Naive B cell (primary cell): ENCODE results near the gene TMEM161B. TPM values are rescaled to one million over a fixed set of nuclear protein-coding genes. Genes with fewer than 3 reads are reported as not detected.
A peak's percentile ranks its signal among the peaks of the same experiment; 100 is the strongest.
"Not testable (repeated sequence)": the region's sequence is repeated elsewhere in the genome, so short reads cannot be mapped to it uniquely, and the experiment has no call there.

Experiments used
- ATAC-seq, 2 donors: fragments of 150-1000 bp; cut with Tn5 transposase; 2 replicates each; pipeline ENCODE4 v1.10.0; 2021; ENCODE audit warnings: low read depth in 2 of 2, mild to moderate bottlenecking in 2 of 2, moderate library complexity in 2 of 2
- DNase-seq: peaks from one replicate; pipeline ENCODE4 v3.0.0; 2022
- H3K27ac Mint-ChIP-seq, 6 donors: one replicate each; pipeline ENCODE4 v1.8.0; 2020 to 2022; ENCODE audit warnings: mild to moderate bottlenecking in 6 of 6, mixed read lengths in 6 of 6, moderate library complexity in 5 of 6, inconsistent platforms in 2 of 6
- H3K27me3 Mint-ChIP-seq, 3 donors: one replicate each; pipeline ENCODE4 v1.8.0; 2021 to 2022; ENCODE audit warnings: mixed read lengths in 3 of 3, mild to moderate bottlenecking in 1 of 3
- H3K36me3 Mint-ChIP-seq, 2 donors: one replicate each; pipeline ENCODE4 v1.8.0; 2020 to 2022; ENCODE audit warnings: mixed read lengths in 2 of 2, inconsistent platforms in 1 of 2, mild to moderate bottlenecking in 1 of 2
- H3K4me1 Mint-ChIP-seq, 3 donors: one replicate each; pipeline ENCODE4 v1.8.0; 2020 to 2022; ENCODE audit warnings: mixed read lengths in 3 of 3, inconsistent platforms in 1 of 3, mild to moderate bottlenecking in 1 of 3, moderate library complexity in 1 of 3
- H3K4me3 Mint-ChIP-seq, 8 donors: one replicate each; pipeline ENCODE4 v1.8.0; 2020 to 2022; ENCODE audit warnings: mild to moderate bottlenecking in 8 of 8, mixed read lengths in 8 of 8, moderate library complexity in 8 of 8, inconsistent platforms in 2 of 8
- H3K9me3 Mint-ChIP-seq, 7 donors: one replicate each; pipeline ENCODE4 v1.8.0; 2020 to 2022; ENCODE audit warnings: mixed read lengths in 7 of 7, mild to moderate bottlenecking in 5 of 7, inconsistent platforms in 2 of 7, moderate library complexity in 1 of 7
- polyA plus RNA-seq, 6 donors: library from polyadenylated mRNA; unstranded; fragments of 300-500 nt; fragmentation: Illumina TruSeq; gene quantifications; one replicate each; pipeline ENCODE4 v1.2.3, GENCODE V29; 2021; ENCODE audit warnings: low read depth in 6 of 6

TMEM161B gene
- polyA plus RNA-seq, 6 donors from 2014 or later = 9.6 to 18.0 (median 10.8) TPM

- not testable (repeated sequence) for H3K4me3 Mint-ChIP-seq, DNase-seq, H3K9me3 Mint-ChIP-seq, H3K27ac Mint-ChIP-seq, H3K27me3 Mint-ChIP-seq, ATAC-seq
- Mint-ChIP-seq H3K36me3 (peaks cover 0 to 31% of the 10 kb centered on the region in 2 donors), H3K4me1 (peaks cover 22 to 39% (median 31%) of the 10 kb centered on the region in 3 donors)
These were observed 4.1 kb downstream of the TMEM161B start for GRCh38 chr5:88264565-88264964.

- DNase-seq (no peak), ATAC-seq (no peak)
- Mint-ChIP-seq H3K36me3 (peaks cover 0 to 37% of the 10 kb centered on the region in 2 donors), H3K27ac (no peak overlapping the region), H3K4me1 (peaks cover 12 to 28% (median 19%) of the 10 kb centered on the region in 3 donors), H3K4me3 (peak overlapping the region in 1 of 8 donors; percentile 16), H3K9me3 (peaks cover 0 to 3% (median 0%) of the 10 kb centered on the region in 7 donors), H3K27me3 (no peaks in the 10 kb centered on the region)
These were observed 5.3 kb downstream of the TMEM161B start for GRCh38 chr5:88263349-88263748.

GRCh38 chr5:88262116-88262515, 6.5 kb downstream of the TMEM161B start:
- H3K9me3 Mint-ChIP-seq = peaks cover 0 to 3% (median 0%) of the 10 kb centered on the region in 7 donors
- H3K27me3 Mint-ChIP-seq = no peaks in the 10 kb centered on the region
- H3K4me1 Mint-ChIP-seq = peaks cover 2 to 23% (median 10%) of the 10 kb centered on the region in 3 donors
- peaks cover 0 to 37% of the 10 kb centered on the region in 2 donors for H3K36me3 Mint-ChIP-seq
- no peak for ATAC-seq
- no peak for DNase-seq
- no peak overlapping the region for H3K4me3 Mint-ChIP-seq
- no peak overlapping the region for H3K27ac Mint-ChIP-seq

GRCh38 chr5:88258636-88259035, 10.0 kb downstream of the TMEM161B start:
- Mint-ChIP-seq H3K27ac (no peak overlapping the region), H3K27me3 (no peaks in the 10 kb centered on the region), H3K4me1 (peaks cover 10 to 27% (median 13%) of the 10 kb centered on the region in 3 donors), H3K36me3 (peaks cover 0 to 19% of the 10 kb centered on the region in 2 donors), H3K9me3 (no peaks in the 10 kb centered on the region), H3K4me3 (no peak overlapping the region)
- ATAC-seq (no peak), DNase-seq (no peak)

- ATAC-seq (no peak), DNase-seq (no peak)
- Mint-ChIP-seq H3K4me1 (peaks cover 13 to 25% (median 15%) of the 10 kb centered on the region in 3 donors), H3K27me3 (no peaks in the 10 kb centered on the region), H3K27ac (no peak overlapping the region), H3K4me3 (no peak overlapping the region), H3K9me3 (no peaks in the 10 kb centered on the region), H3K36me3 (peaks cover 8 to 9% of the 10 kb centered on the region in 2 donors)
These were observed 11.8 kb downstream of the TMEM161B start for GRCh38 chr5:88256872-88257271.

- H3K4me3 Mint-ChIP-seq = no peak overlapping the region
These were observed 12.6 kb downstream of the TMEM161B start for GRCh38 chr5:88256037-88256436.

GRCh38 chr5:88254320-88254719, 14.3 kb downstream of the TMEM161B start:
- no peak for ATAC-seq
- Mint-ChIP-seq H3K36me3 (peaks cover 8% of the 10 kb centered on the region in 2 donors), H3K4me1 (peaks cover 19 to 35% (median 27%) of the 10 kb centered on the region in 3 donors), H3K27ac (no peak overlapping the region), H3K4me3 (no peak overlapping the region), H3K27me3 (no peaks in the 10 kb centered on the region), H3K9me3 (no peaks in the 10 kb centered on the region)
- no peak for DNase-seq

More at GRCh38 chr5:88256037-88256436, 12.6 kb downstream of the TMEM161B start:
- Mint-ChIP-seq H3K4me1 (peaks cover 9 to 19% (median 15%) of the 10 kb centered on the region in 3 donors), H3K27me3 (no peaks in the 10 kb centered on the region), H3K36me3 (peaks cover 6 to 8% of the 10 kb centered on the region in 2 donors), H3K27ac (peak overlapping the region in 1 of 6 donors; percentile 53), H3K9me3 (no peaks in the 10 kb centered on the region)
- DNase-seq (no peak), ATAC-seq (no peak)

GRCh38 chr5:88251048-88251711, 17.5 kb downstream of the TMEM161B start:
- H3K9me3 Mint-ChIP-seq = no peaks in the 10 kb centered on the region
- ATAC-seq = no peak
- no peaks in the 10 kb centered on the region for H3K27me3 Mint-ChIP-seq
- H3K4me3 Mint-ChIP-seq = no peak overlapping the region
- H3K36me3 Mint-ChIP-seq = peaks cover 4 to 8% of the 10 kb centered on the region in 2 donors
- peaks cover 28 to 50% (median 31%) of the 10 kb centered on the region in 3 donors for H3K4me1 Mint-ChIP-seq
- no peak for DNase-seq
- no peak overlapping the region for H3K27ac Mint-ChIP-seq

GRCh38 chr5:88250010-88250409, 18.6 kb downstream of the TMEM161B start:
- H3K27me3 Mint-ChIP-seq = no peaks in the 10 kb centered on the region
- H3K27ac Mint-ChIP-seq = peak overlapping the region in 2 of 6 donors; percentile 40 to 54
- no peaks in the 10 kb centered on the region for H3K9me3 Mint-ChIP-seq
- H3K4me1 Mint-ChIP-seq = peaks cover 28 to 50% (median 31%) of the 10 kb centered on the region in 3 donors
- ATAC-seq = no peak
- H3K4me3 Mint-ChIP-seq = no peak overlapping the region
- peaks cover 4 to 8% of the 10 kb centered on the region in 2 donors for H3K36me3 Mint-ChIP-seq
- no peak for DNase-seq

- H3K4me3 Mint-ChIP-seq = no peak overlapping the region
- H3K9me3 Mint-ChIP-seq = no peaks in the 10 kb centered on the region
- no peak overlapping the region for H3K27ac Mint-ChIP-seq
- H3K36me3 Mint-ChIP-seq = peaks cover 4 to 8% of the 10 kb centered on the region in 2 donors
- H3K27me3 Mint-ChIP-seq = no peaks in the 10 kb centered on the region
- no peak for DNase-seq
- H3K4me1 Mint-ChIP-seq = peaks cover 26 to 53% (median 34%) of the 10 kb centered on the region in 3 donors
- ATAC-seq = no peak
These were observed 19.7 kb downstream of the TMEM161B start for GRCh38 chr5:88248743-88249540.

GRCh38 chr5:88248094-88248493, 20.6 kb downstream of the TMEM161B start:
- Mint-ChIP-seq H3K4me1 (peaks cover 26 to 57% (median 29%) of the 10 kb centered on the region in 3 donors), H3K9me3 (no peaks in the 10 kb centered on the region), H3K36me3 (peaks cover 2 to 4% of the 10 kb centered on the region in 2 donors), H3K27ac (no peak overlapping the region), H3K4me3 (no peak overlapping the region), H3K27me3 (no peaks in the 10 kb centered on the region)
- ATAC-seq (no peak), DNase-seq (no peak)

GRCh38 chr5:88245893-88246244, 22.8 kb downstream of the TMEM161B start:
- DNase-seq (no peak), ATAC-seq (no peak)
- Mint-ChIP-seq H3K36me3 (peaks cover 0 to 4% of the 10 kb centered on the region in 2 donors), H3K4me1 (peaks cover 26 to 62% (median 33%) of the 10 kb centered on the region in 3 donors), H3K4me3 (no peak overlapping the region), H3K27me3 (no peaks in the 10 kb centered on the region), H3K27ac (no peak overlapping the region), H3K9me3 (no peaks in the 10 kb centered on the region)

GRCh38 chr5:88245241-88245892, 23.3 kb downstream of the TMEM161B start:
- Mint-ChIP-seq H3K4me3 (no peak overlapping the region), H3K4me1 (peaks cover 21 to 57% (median 31%) of the 10 kb centered on the region in 3 donors)

More at GRCh38 chr5:88245241-88245892, 23.3 kb downstream of the TMEM161B start:
- no peak overlapping the region for H3K27ac Mint-ChIP-seq
- ATAC-seq (no peak), DNase-seq (no peak)
- H3K36me3 Mint-ChIP-seq = peaks cover 0 to 4% of the 10 kb centered on the region in 2 donors
- no peaks in the 10 kb centered on the region for H3K9me3 Mint-ChIP-seq
- H3K27me3 Mint-ChIP-seq = no peaks in the 10 kb centered on the region
